ENCODE measurements around the gene MUC6. TPM values are rescaled to one million over a fixed set of nuclear protein-coding genes. Genes with fewer than 3 reads are reported as not detected.

MUC6 gene
- total and polyA plus RNA-seq, 2 of the 8 experiments (the other 6 are each of a cell fraction or from before 2014, with no cell fraction given), result not detected

- Histone ChIP-seq H2BK15ac (ENCODE audit: low read length) (no peak overlapping the region), H2AFZ (ENCODE audit: low read length) (no peak overlapping the region), H3K18ac (ENCODE audit: extremely low read depth, low read length) (no peak overlapping the region), H3K27me3 (replicated peaks in 1 of 4; ENCODE audit: control insufficient read depth in 3 of 4, extremely low read depth in 1 of 4, insufficient read depth in 3 of 4, low read length in 3 of 4) (peaks cover 0 to 2% (median 0%) of the 10 kb centered on the region in 4 experiments; a peak in 1 of 7 replicates), H3K4me1 (replicated peaks in 1 of 4; ENCODE audit: control insufficient read depth in 3 of 4, insufficient read depth in 4 of 4, low read length in 3 of 4) (no peaks in the 10 kb centered on the region), H2BK5ac (ENCODE audit: low read depth, low read length) (no peak overlapping the region), H3K4ac (replicated peaks; ENCODE audit: insufficient read length, low read depth, low read length) (no peak overlapping the region), H4K20me1 (replicated peaks in 1 of 2; ENCODE audit: control insufficient read depth in 1 of 2, insufficient read depth in 2 of 2, low read length in 2 of 2) (peaks cover 0 to 2% of the 10 kb centered on the region in 2 experiments), H2BK12ac (ENCODE audit: low read depth, low read length) (no peak overlapping the region), H3K4me2 (ENCODE audit: insufficient read depth in 1 of 2, low read depth in 2 of 2, low read length in 2 of 2) (no peak overlapping the region), H4K8ac (ENCODE audit: extremely low read depth, insufficient read depth, low read length) (no peak overlapping the region), H4K5ac (ENCODE audit: insufficient read length, low read depth, low read length) (no peak overlapping the region), H3K9ac (replicated peaks in 1 of 4; ENCODE audit: extremely low read depth in 1 of 4, low read depth in 3 of 4, low read length in 3 of 4) (no peak overlapping the region), H3K27ac (ENCODE audit: low read depth, low read length) (no peak overlapping the region), H3K4me3 (ENCODE audit: extremely low read depth in 1 of 4, insufficient read depth in 2 of 4, low read depth in 3 of 4, low read length in 4 of 4) (no peak overlapping the region), H3K36me3 (ENCODE audit: control insufficient read depth in 2 of 4, insufficient read depth in 4 of 4, low read length in 3 of 4) (no peaks in the 10 kb centered on the region), H2AK5ac (ENCODE audit: low read depth, low read length) (no peak overlapping the region), H3K23ac (ENCODE audit: insufficient read length) (no peak overlapping the region), H4K91ac (replicated peaks; ENCODE audit: insufficient read length, low read length) (no peak overlapping the region), H3K9me3 (ENCODE audit: insufficient read depth in 2 of 2, low read depth in 1 of 2, low read length in 1 of 2) (peaks cover 4 to 5% of the 10 kb centered on the region in 2 experiments; a peak in 2 of 4 replicates), H2BK120ac (replicated peaks; ENCODE audit: low read depth, low read length) (no peak overlapping the region), H3K14ac (ENCODE audit: insufficient read length) (no peak overlapping the region), H2BK20ac (ENCODE audit: low read length) (no peak overlapping the region), H3K79me1 (ENCODE audit: low read depth, low read length) (no peaks in the 10 kb centered on the region), H3K56ac (replicated peaks; ENCODE audit: insufficient read length, low read depth, low read length) (no peak overlapping the region), H3K79me2 (ENCODE audit: control insufficient read depth in 1 of 2, insufficient read depth in 2 of 2, low read length in 2 of 2) (no peaks in the 10 kb centered on the region), H3K23me2 (ENCODE audit: low read depth, low read length) (peaks cover 2% of the 10 kb centered on the region; the same call in 1 of the 2 replicates)
- 84% methylated on average over 3 of the region's 3 CpGs; no CpG with 5 or more reads in 1 of the 2 experiments for WGBS, 2 experiments (ENCODE audit: extremely low coverage in 1 of 2, insufficient coverage in 1 of 2, insufficient read length in 1 of 2, insufficient replicate concordance in 2 of 2, low coverage in 1 of 2, low lambda C conversion rate in 2 of 2, missing lambda C conversion rate in 1 of 2)
- DNase-seq (ENCODE audit: low read depth in 1 of 2, low spot score in 2 of 2), result no peak
- POLR2A ChIA-PET (ENCODE audit: partially characterized antibody), result no interaction called here
- CTCF ChIA-PET (ENCODE audit: partially characterized antibody), result no interaction called here
- no peak for FAIRE-seq
- TF ChIP-seq SP1 (IDR thresholded peaks at IDR 0.05; ENCODE audit: low read depth, low read length) (no peak), HDAC6 (IDR thresholded peaks at IDR 0.05; ENCODE audit: low read depth, low read length) (no peak), MAFK (IDR thresholded peaks at IDR 0.05; ENCODE audit: low read depth, low read length) (no peak), ATF2 (IDR thresholded peaks at IDR 0.05; ENCODE audit: low read length) (no peak), CEBPB (IDR thresholded peaks at IDR 0.05; ENCODE audit: low read depth, low read length) (no peak), EZH2 (IDR thresholded peaks at IDR 0.05; ENCODE audit: low read depth, low read length, severe bottlenecking) (no peak), POLR2A (IDR thresholded peaks at IDR 0.05; ENCODE audit: control extremely low read depth in 1 of 2, low read depth in 2 of 2, low read length in 2 of 2) (no peak), PHF8 (conservative IDR thresholded peaks at IDR 0.05; ENCODE audit: low read depth, low read length) (no peak), SAP30 (IDR thresholded peaks at IDR 0.05; ENCODE audit: insufficient read depth, insufficient replicate concordance, low read length) (no peak), FOSL1 (IDR thresholded peaks at IDR 0.05; ENCODE audit: insufficient read depth, low read depth, low read length) (no peak), TBP (IDR thresholded peaks at IDR 0.05; ENCODE audit: low read depth, low read length) (no peak), E2F6 (IDR thresholded peaks at IDR 0.05) (no peak), BACH1 (IDR thresholded peaks at IDR 0.05; ENCODE audit: low read length) (no peak)
Observed at GRCh38 chr11:1064167-1064566, 27.6 kb upstream of the MUC6 start.

Measured in H1 (cell line).